Prostate gland (tissue), 2 donors: Measurements from ENCODE around the gene PAQR7. TPM values are rescaled to one million over a fixed set of nuclear protein-coding genes. Genes with fewer than 3 reads are reported as not detected.
A peak's percentile ranks its signal among the peaks of the same experiment; 100 is the strongest.

Experiments
- DNase-seq: peaks from one replicate; pipeline ENCODE4 v3.0.0-alpha.2; 2019; ENCODE audit warnings: low spot score
- H3K27ac ChIP-seq, 2 donors: fragments of 200-600 bp; sonication (generic); 2 replicates each; pipeline ENCODE4 v1.5.1; 2017 to 2019
- H3K27me3 ChIP-seq: fragments of 200-600 bp; sonication (generic); replicated peaks from 2 replicates; pipeline ENCODE4 v1.5.1; 2019; ENCODE audit not compliant: insufficient read depth
- H3K36me3 ChIP-seq, 2 donors: fragments of 200-600 bp; sonication (generic); 1 replicate in 1 of 2; 2 replicates in 1 of 2; pipeline versions ENCODE4 v1.5.1 to v1.8.1; 2017 to 2019
- H3K4me1 ChIP-seq: fragments of 200-600 bp; sonication (generic); replicated peaks from 2 replicates; pipeline ENCODE4 v1.5.1; 2019
- H3K4me3 ChIP-seq, 2 donors: fragments of 200-600 bp; sonication (generic); 2 replicates each; pipeline ENCODE4 v1.5.1; 2017 to 2019
- H3K9me3 ChIP-seq: fragments of 200-600 bp; sonication (generic); 2 replicates; pipeline ENCODE4 v1.5.1; 2017
- CTCF ChIP-seq, 4 experiments: fragments of 200-600 bp in 2 of 4; fragments of 450-650 bp in 2 of 4; sonication (generic) in 2 of 4; IDR thresholded peaks; 1 replicate in 3 of 4; 2 replicates in 1 of 4; pipeline ENCODE4 v1.5.1; 2016 to 2019; ENCODE audit warnings: antibody characterized with exemption in 4 of 4, mild to moderate bottlenecking in 2 of 4, moderate library complexity in 2 of 4
- POLR2A ChIP-seq: fragments of 450-650 bp; IDR thresholded peaks from one replicate; pipeline ENCODE4 v1.6.1; 2016; ENCODE audit warnings: antibody characterized with exemption, mild to moderate bottlenecking
- POLR2AphosphoS5 ChIP-seq: sonication (generic); formaldehyde crosslinking; IDR thresholded peaks from one replicate; pipeline ENCODE4 v1.6.1; 2017; ENCODE audit warnings: antibody characterized with exemption
- WGBS: methylation state at CpG from one replicate; pipeline ENCODE4 v1.1.5; 2018; 5-methylcytosine and 5-hydroxymethylcytosine counted together
- intact Hi-C: fragments of 100-400 bp; cut with DNase I; formaldehyde crosslinking; loops from one replicate; pipeline ENCODE4 v1.14.2; 2022
- total RNA-seq, 2 donors: library from RNA; depleted of rRNA; stranded (reverse); fragments of >200 nt; gene quantifications; one replicate each; pipeline ENCODE4 v1.1.0, GENCODE V29; 2016

The PAQR7 gene
- total RNA-seq, 2 donors from 2014 or later = 7.8 to 74.0 TPM

- DNase-seq = peak; percentile 46
Observed at GRCh38 chr1:25890239-25891034, 14.9 kb upstream of the PAQR7 start.

GRCh38 chr1:25889470-25889869 lies 14.0 kb upstream of the PAQR7 start:
- intact Hi-C loops = no loop called here
- Histone ChIP-seq H3K4me3 (no peak overlapping the region), H3K27ac (no peak overlapping the region), H3K9me3 (no peaks in the 10 kb centered on the region), H3K27me3 (no peaks in the 10 kb centered on the region), H3K4me1 (peaks cover 6% of the 10 kb centered on the region), H3K36me3 (no peaks in the 10 kb centered on the region)
- 67% methylated on average over 3 of the region's 3 CpGs for WGBS
- no peak for DNase-seq
- TF ChIP-seq POLR2A (no peak), POLR2AphosphoS5 (no peak), CTCF (IDR thresholded peaks at IDR 0.05) (peak in 1 of 4 experiments; percentile 19)

More at GRCh38 chr1:25890239-25891034, 14.9 kb upstream of the PAQR7 start:
- intact Hi-C loops = no loop called here
- WGBS = 60% methylated on average over 10 of the region's 10 CpGs
- Histone ChIP-seq H3K27me3 (no peaks in the 10 kb centered on the region), H3K27ac (no peak overlapping the region), H3K4me3 (no peak overlapping the region), H3K9me3 (no peaks in the 10 kb centered on the region), H3K36me3 (no peaks in the 10 kb centered on the region), H3K4me1 (peaks cover 6% of the 10 kb centered on the region)
- TF ChIP-seq POLR2AphosphoS5 (peak; percentile 29), CTCF (IDR thresholded peaks at IDR 0.05) (no peak)

- DNase-seq = no peak
Observed at GRCh38 chr1:25888426-25888987, 13.0 kb upstream of the PAQR7 start.

GRCh38 chr1:25885602-25886001 lies 10.1 kb upstream of the PAQR7 start:
- Histone ChIP-seq H3K27ac (no peak overlapping the region), H3K27me3 (no peaks in the 10 kb centered on the region), H3K4me3 (no peak overlapping the region), H3K4me1 (peaks cover 3% of the 10 kb centered on the region), H3K9me3 (no peaks in the 10 kb centered on the region), H3K36me3 (no peaks in the 10 kb centered on the region)
- intact Hi-C loops = no loop called here
- 75% methylated on average over 1 of the region's 1 CpG for WGBS
- no peak for TF ChIP-seq POLR2A
- TF ChIP-seq POLR2AphosphoS5 = no peak
- no peak for TF ChIP-seq CTCF (IDR thresholded peaks at IDR 0.05)
- no peak for DNase-seq

More at GRCh38 chr1:25888426-25888987, 13.0 kb upstream of the PAQR7 start:
- Histone ChIP-seq H3K36me3 (no peaks in the 10 kb centered on the region), H3K9me3 (no peaks in the 10 kb centered on the region), H3K4me3 (no peak overlapping the region), H3K4me1 (peaks cover 6% of the 10 kb centered on the region), H3K27me3 (no peaks in the 10 kb centered on the region), H3K27ac (no peak overlapping the region)
- TF ChIP-seq POLR2A = no peak
- TF ChIP-seq POLR2AphosphoS5 = no peak
- no peak for TF ChIP-seq CTCF (IDR thresholded peaks at IDR 0.05)
- 66% methylated on average over 7 of the region's 7 CpGs for WGBS
- intact Hi-C loops = no loop called here

- no peak for TF ChIP-seq CTCF (IDR thresholded peaks at IDR 0.05)
- no peak for TF ChIP-seq POLR2A
- no peak for TF ChIP-seq POLR2AphosphoS5
- H3K4me1 ChIP-seq = no peaks in the 10 kb centered on the region
- no peaks in the 10 kb centered on the region for H3K36me3 ChIP-seq
- H3K27me3 ChIP-seq = no peaks in the 10 kb centered on the region
- intact Hi-C loops = no loop called here
- no peak overlapping the region for H3K27ac ChIP-seq
- 87% methylated on average over 11 of the region's 11 CpGs for WGBS
- H3K9me3 ChIP-seq = no peaks in the 10 kb centered on the region
- no peak for DNase-seq
- H3K4me3 ChIP-seq = no peak overlapping the region
Observed at GRCh38 chr1:25881266-25881665, 5.8 kb upstream of the PAQR7 start.
